ENCODE measurements around the gene PPFIBP2. TPM values are rescaled to one million over a fixed set of nuclear protein-coding genes. Genes with fewer than 3 reads are reported as not detected.

The PPFIBP2 gene
- total and polyA plus RNA-seq, 10 of the 15 experiments (the other 5 are each of a cell fraction or from before 2014, with no cell fraction given) = 17.3 to 56.3 (median 39.2) TPM

DNA sequence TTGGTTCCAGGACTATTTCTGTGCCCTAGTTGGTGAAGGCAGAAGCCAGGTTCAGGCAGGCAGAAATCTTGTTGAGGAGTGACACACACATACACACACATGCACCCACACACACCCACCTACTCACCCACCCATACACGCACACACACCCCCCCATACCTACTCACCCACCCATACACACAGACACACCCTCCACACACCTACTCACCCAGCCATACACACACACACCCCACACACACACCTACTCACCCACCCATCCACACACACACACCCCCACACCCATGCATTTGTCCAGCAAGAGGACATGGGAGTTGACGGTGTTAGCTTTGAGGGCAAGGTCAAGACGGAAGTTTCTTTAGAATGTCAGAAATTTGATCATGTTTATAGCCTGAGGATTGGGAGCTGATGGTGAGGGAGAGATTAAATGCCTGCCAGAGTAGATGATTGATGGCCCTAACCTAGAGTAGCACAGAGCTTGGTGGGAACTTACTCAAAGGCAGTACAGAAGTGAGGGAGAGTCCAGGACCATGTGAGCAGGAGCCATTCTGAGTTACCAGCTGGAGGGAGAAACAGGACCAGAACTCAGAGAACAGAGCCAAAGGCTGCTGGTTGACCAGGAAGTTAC is 90.6 kb downstream of the PPFIBP2 start:
- Histone ChIP-seq H3K4me3 (no peak overlapping the region), H4K20me1 (ENCODE audit: control insufficient read depth, insufficient read depth) (no peaks in the 10 kb centered on the region), H3K27me3 (replicated peaks in 1 of 2; ENCODE audit: control insufficient read depth in 2 of 2, insufficient read depth in 2 of 2, low read length in 1 of 2) (no peaks in the 10 kb centered on the region), H3K4me2 (ENCODE audit: control insufficient read depth, insufficient read depth) (no peak overlapping the region), H3K36me3 (ENCODE audit: control insufficient read depth in 2 of 2, insufficient read depth in 2 of 2, low read length in 1 of 2) (peaks cover 2 to 8% of the 10 kb centered on the region in 2 experiments; a peak in 3 of 4 replicates), H3K9ac (ENCODE audit: control insufficient read depth, insufficient read depth, low read length) (no peak overlapping the region), H2AFZ (ENCODE audit: control insufficient read depth, low read depth, low read length) (no peak overlapping the region), H3K4me1 (ENCODE audit: control insufficient read depth, insufficient read depth, low read length) (no peaks in the 10 kb centered on the region), H3K9me3 (replicated peaks; ENCODE audit: control insufficient read depth, insufficient read depth, low read length) (no peaks in the 10 kb centered on the region), H3K79me2 (ENCODE audit: control insufficient read depth, insufficient read depth, low read length) (no peaks in the 10 kb centered on the region), H3K27ac (ENCODE audit: control insufficient read depth, insufficient read depth) (no peak overlapping the region)
- intact Hi-C loops (cut with micrococcal nuclease; ENCODE audit: unreplicated experiment) (no loop called here), in situ Hi-C loops (cut with MboI) (no loop called here)
- no peak for TF ChIP-seq GABPA (IDR thresholded peaks at IDR 0.05; ENCODE audit: low read depth)
- TF ChIP-seq, protein P1, sequence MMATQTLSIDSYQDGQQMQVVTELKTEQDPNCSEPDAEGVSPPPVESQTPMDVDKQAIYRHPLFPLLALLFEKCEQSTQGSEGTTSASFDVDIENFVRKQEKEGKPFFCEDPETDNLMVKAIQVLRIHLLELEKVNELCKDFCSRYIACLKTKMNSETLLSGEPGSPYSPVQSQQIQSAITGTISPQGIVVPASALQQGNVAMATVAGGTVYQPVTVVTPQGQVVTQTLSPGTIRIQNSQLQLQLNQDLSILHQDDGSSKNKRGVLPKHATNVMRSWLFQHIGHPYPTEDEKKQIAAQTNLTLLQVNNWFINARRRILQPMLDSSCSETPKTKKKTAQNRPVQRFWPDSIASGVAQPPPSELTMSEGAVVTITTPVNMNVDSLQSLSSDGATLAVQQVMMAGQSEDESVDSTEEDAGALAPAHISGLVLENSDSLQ (IDR thresholded peaks at IDR 0.05) = peak; percentile 41; the same call in 1 of the 2 replicates
- 100% methylated on average over 3 of the region's 3 CpGs for WGBS (ENCODE audit: insufficient coverage, insufficient replicate concordance, low lambda C conversion rate, missing lambda C conversion rate)
- BruUV-seq (replicated peaks) = no TSS peak
- ChIA-PET SMC1A (ENCODE audit: uncharacterized antibody, unreplicated experiment) (interaction anchor here (0.8 to 2.7 kb wide), 2 partner anchors 11 to 19 kb away, joined by 4 to 8 read pairs; no protein-coding TSS in a partner anchor), CTCF (no interaction called here), POLR2A (no interaction called here), RAD21 (ENCODE audit: unreplicated experiment) (no interaction called here)
- DNase-seq (ENCODE audit: low read depth, low spot score) (no peak), FAIRE-seq (no peak), ATAC-seq (no peak)

DNA sequence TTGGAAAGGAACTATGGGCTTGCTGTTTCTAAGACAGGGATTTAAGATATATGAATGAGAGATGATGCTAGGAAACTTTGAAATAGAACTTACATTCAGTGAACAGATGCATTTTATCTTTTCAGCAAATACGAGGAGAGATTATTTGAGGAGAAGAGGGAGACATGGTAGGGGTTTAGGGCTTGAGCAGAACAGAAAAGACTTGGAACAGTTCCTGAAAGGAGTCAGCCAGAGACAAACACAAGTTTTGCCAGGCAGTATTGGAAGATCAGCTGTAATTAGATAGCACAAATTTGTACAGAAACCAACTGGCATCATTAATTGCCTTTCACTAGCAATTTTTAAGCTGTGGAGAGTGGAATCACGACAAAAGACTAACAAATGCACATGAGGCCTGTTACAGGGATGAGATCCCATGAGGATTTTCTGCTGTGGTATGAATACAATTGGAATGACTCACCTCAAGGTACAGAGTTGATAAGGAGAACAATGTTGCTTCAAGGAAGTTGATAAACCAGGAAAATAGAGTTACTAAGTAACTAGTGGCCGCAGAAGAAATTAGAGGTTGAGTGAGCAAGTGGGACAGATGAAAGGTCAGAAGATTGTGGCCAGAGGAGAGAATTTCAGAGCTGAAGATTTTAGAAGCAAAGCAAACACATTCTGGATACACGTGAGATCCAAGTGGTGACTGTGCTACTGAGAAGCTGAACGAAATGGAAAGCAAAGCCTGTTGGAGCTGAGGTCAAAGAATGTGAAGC is 91.6 kb downstream of the PPFIBP2 start:
- Histone ChIP-seq H3K9me3 (replicated peaks; ENCODE audit: control insufficient read depth, insufficient read depth, low read length) (no peaks in the 10 kb centered on the region), H2AFZ (ENCODE audit: control insufficient read depth, low read depth, low read length) (no peak overlapping the region), H3K36me3 (ENCODE audit: control insufficient read depth in 2 of 2, insufficient read depth in 2 of 2, low read length in 1 of 2) (peaks cover 6 to 11% of the 10 kb centered on the region in 2 experiments; a peak in 3 of 4 replicates), H3K27ac (ENCODE audit: control insufficient read depth, insufficient read depth) (no peak overlapping the region), H3K4me3 (no peak overlapping the region), H4K20me1 (ENCODE audit: control insufficient read depth, insufficient read depth) (no peaks in the 10 kb centered on the region), H3K4me1 (ENCODE audit: control insufficient read depth, insufficient read depth, low read length) (no peaks in the 10 kb centered on the region), H3K9ac (ENCODE audit: control insufficient read depth, insufficient read depth, low read length) (no peak overlapping the region), H3K4me2 (ENCODE audit: control insufficient read depth, insufficient read depth) (no peak overlapping the region), H3K27me3 (replicated peaks in 1 of 2; ENCODE audit: control insufficient read depth in 2 of 2, insufficient read depth in 2 of 2, low read length in 1 of 2) (no peaks in the 10 kb centered on the region), H3K79me2 (ENCODE audit: control insufficient read depth, insufficient read depth, low read length) (no peaks in the 10 kb centered on the region)
- no peak for DNase-seq (ENCODE audit: low read depth, low spot score)
- no peak for ATAC-seq
- FAIRE-seq = no peak
- SMC1A ChIA-PET (ENCODE audit: uncharacterized antibody, unreplicated experiment) = interaction anchor here (0.8 to 2.7 kb wide), 4 partner anchors 10 to 20 kb away, joined by 3 to 8 read pairs (median 4); no protein-coding TSS in a partner anchor
- intact Hi-C loops (cut with micrococcal nuclease; ENCODE audit: unreplicated experiment) = no loop called here
- CTCF ChIA-PET = interaction anchor here (0.9 to 1.0 kb wide), 2 partner anchors 8 to 85 kb away, joined by 3 read pairs; no protein-coding TSS in a partner anchor
- in situ Hi-C loops (cut with MboI) = no loop called here
- TSS peak; percentile 24 for BruUV-seq (replicated peaks)
- RAD21 ChIA-PET (ENCODE audit: unreplicated experiment) = no interaction called here
- POLR2A ChIA-PET = no interaction called here
- 77% methylated on average over 5 of the region's 5 CpGs for WGBS (ENCODE audit: insufficient coverage, insufficient replicate concordance, low lambda C conversion rate, missing lambda C conversion rate)
- TF ChIP-seq YBX1 (IDR thresholded peaks at IDR 0.05) = no peak
- TF ChIP-seq TARDBP (IDR thresholded peaks at IDR 0.05; ENCODE audit: borderline replicate concordance) = no peak
- TF ChIP-seq EP300 (IDR thresholded peaks at IDR 0.05; ENCODE audit: borderline replicate concordance in 1 of 2, control insufficient read depth in 1 of 2, low read depth in 2 of 2, low read length in 2 of 2) = no peak
- TF ChIP-seq MTA3 (IDR thresholded peaks at IDR 0.05; ENCODE audit: borderline replicate concordance, low read length) = no peak
- TF ChIP-seq RAD51 (IDR thresholded peaks at IDR 0.05) = no peak
- TF ChIP-seq SREBF1 (IDR thresholded peaks at IDR 0.05; ENCODE audit: low read length) = no peak
- TF ChIP-seq NR2C2 (IDR thresholded peaks at IDR 0.05; ENCODE audit: borderline replicate concordance, control insufficient read depth, insufficient read length, low read depth) = no peak
- TF ChIP-seq, protein P2, sequence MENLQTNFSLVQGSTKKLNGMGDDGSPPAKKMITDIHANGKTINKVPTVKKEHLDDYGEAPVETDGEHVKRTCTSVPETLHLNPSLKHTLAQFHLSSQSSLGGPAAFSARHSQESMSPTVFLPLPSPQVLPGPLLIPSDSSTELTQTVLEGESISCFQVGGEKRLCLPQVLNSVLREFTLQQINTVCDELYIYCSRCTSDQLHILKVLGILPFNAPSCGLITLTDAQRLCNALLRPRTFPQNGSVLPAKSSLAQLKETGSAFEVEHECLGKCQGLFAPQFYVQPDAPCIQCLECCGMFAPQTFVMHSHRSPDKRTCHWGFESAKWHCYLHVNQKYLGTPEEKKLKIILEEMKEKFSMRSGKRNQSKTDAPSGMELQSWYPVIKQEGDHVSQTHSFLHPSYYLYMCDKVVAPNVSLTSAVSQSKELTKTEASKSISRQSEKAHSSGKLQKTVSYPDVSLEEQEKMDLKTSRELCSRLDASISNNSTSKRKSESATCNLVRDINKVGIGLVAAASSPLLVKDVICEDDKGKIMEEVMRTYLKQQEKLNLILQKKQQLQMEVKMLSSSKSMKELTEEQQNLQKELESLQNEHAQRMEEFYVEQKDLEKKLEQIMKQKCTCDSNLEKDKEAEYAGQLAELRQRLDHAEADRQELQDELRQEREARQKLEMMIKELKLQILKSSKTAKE (IDR thresholded peaks at IDR 0.05; ENCODE audit: low read depth, poor library complexity, severe bottlenecking) = no peak
- TF ChIP-seq, protein P3, sequence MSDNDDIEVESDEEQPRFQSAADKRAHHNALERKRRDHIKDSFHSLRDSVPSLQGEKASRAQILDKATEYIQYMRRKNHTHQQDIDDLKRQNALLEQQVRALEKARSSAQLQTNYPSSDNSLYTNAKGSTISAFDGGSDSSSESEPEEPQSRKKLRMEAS (IDR thresholded peaks at IDR 0.05; ENCODE audit: low read depth, low read length) = no peak
- no peak for TF ChIP-seq NR2F1 (conservative IDR thresholded peaks at IDR 0.05)
- TF ChIP-seq TCF12 (IDR thresholded peaks at IDR 0.05; ENCODE audit: low read depth, low read length) = no peak

All from GM12878 (cell line).